ENCODE data around the gene SLX4IP. TPM values are rescaled to one million over a fixed set of nuclear protein-coding genes. Genes with fewer than 3 reads are reported as not detected.

Gene SLX4IP
- total RNA-seq, 1 donor: 4.0 TPM

DNA sequence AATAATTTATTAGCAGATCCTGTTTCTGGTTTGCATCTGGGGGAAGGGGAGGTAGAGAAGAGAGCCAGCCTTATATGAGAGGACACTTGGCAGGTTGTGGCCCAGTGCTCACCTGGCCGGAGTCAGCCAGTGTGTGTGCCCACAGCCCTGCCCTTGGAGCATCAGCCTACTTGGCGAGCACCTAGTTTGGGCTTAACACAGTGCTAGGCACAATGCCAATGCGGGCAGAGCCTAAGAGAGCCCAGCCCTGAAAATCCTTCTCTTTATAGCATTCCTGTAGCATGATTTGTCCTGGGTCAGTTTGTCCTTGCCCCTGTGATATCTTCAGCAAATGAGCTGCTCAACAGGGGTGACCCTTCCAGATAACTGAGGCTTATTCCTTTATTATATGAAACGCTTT, 73.0 kb downstream of the SLX4IP start:
- no peak overlapping the region for H2AFZ ChIP-seq (ENCODE audit: low read length)
- TF ChIP-seq, protein P1, sequence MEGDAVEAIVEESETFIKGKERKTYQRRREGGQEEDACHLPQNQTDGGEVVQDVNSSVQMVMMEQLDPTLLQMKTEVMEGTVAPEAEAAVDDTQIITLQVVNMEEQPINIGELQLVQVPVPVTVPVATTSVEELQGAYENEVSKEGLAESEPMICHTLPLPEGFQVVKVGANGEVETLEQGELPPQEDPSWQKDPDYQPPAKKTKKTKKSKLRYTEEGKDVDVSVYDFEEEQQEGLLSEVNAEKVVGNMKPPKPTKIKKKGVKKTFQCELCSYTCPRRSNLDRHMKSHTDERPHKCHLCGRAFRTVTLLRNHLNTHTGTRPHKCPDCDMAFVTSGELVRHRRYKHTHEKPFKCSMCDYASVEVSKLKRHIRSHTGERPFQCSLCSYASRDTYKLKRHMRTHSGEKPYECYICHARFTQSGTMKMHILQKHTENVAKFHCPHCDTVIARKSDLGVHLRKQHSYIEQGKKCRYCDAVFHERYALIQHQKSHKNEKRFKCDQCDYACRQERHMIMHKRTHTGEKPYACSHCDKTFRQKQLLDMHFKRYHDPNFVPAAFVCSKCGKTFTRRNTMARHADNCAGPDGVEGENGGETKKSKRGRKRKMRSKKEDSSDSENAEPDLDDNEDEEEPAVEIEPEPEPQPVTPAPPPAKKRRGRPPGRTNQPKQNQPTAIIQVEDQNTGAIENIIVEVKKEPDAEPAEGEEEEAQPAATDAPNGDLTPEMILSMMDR (IDR thresholded peaks at IDR 0.05; ENCODE audit: extremely low read depth, low read depth, low read length): no peak
- H4K20me1 ChIP-seq (ENCODE audit: insufficient read depth, low read length): no peaks in the 10 kb centered on the region
- peak overlapping the region; percentile 4 for H3K4me2 ChIP-seq (ENCODE audit: insufficient read depth, low read length)
- H3K36me3 ChIP-seq (ENCODE audit: insufficient read depth, low read length): no peaks in the 10 kb centered on the region
- H3K27ac ChIP-seq (ENCODE audit: low read depth, low read length): peak overlapping the region; percentile 88
- DNase-seq (ENCODE audit: insufficient read length, low spot score, missing footprints): no peak
- no peaks in the 10 kb centered on the region for H3K9me3 ChIP-seq (ENCODE audit: low read depth, low read length)
- H3K27me3 ChIP-seq (ENCODE audit: insufficient read depth, low read length): no peaks in the 10 kb centered on the region
- H3K79me2 ChIP-seq (ENCODE audit: insufficient read depth, low read length): peaks cover 5% of the 10 kb centered on the region
- peaks cover 36% of the 10 kb centered on the region for H3K4me1 ChIP-seq (ENCODE audit: insufficient read depth, low read length)
- no peak overlapping the region for H3K4me3 ChIP-seq (ENCODE audit: insufficient read depth, low read length)

DNA sequence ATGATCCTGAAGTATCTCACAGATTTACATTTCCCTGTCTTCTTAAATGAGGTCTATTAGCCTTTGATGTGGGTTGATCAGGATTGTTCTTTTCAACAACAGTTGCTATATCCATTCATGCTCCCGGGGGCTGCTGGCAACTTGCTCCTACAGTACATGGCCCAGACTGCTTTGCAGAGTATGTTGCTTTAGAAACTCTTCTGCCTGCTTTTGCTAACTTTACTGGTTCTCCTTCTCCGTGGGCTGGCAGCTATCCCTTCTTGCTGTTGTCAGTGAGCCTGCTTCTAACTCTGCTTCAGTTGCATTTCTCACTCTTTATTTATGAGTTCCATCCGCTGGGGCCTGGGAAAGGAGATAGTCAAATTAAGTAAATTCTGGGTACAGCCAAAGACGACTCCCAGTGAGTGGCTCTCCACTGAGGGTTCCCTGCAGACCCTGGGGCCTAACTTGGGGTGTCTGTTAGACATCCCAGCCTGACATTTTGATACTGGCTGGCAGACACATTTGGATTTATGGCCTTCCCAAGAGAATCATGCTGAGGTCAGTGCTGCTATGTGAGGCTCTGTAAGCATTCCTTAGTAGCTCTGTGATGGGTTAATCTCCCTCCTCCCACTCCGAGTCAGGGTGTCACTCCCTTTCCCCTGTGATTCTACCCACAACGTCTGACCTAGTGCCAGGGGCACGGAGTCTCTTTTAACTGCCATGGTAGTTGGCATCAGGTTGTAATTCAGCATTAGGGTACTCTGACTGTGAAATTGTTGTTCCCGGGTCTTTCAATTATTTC, 73.6 kb downstream of the SLX4IP start:
- H3K27me3 ChIP-seq (ENCODE audit: insufficient read depth, low read length): no peaks in the 10 kb centered on the region
- TF ChIP-seq, protein P1 (IDR thresholded peaks at IDR 0.05; ENCODE audit: extremely low read depth, low read depth, low read length): no peak
- DNase-seq (ENCODE audit: insufficient read length, low spot score, missing footprints): peak; percentile 66
- peak overlapping the region; percentile 59 for H2AFZ ChIP-seq (ENCODE audit: low read length)
- H3K4me2 ChIP-seq (ENCODE audit: insufficient read depth, low read length): peak overlapping the region; percentile 50
- no peaks in the 10 kb centered on the region for H4K20me1 ChIP-seq (ENCODE audit: insufficient read depth, low read length)
- H3K9me3 ChIP-seq (ENCODE audit: low read depth, low read length): no peaks in the 10 kb centered on the region
- peak overlapping the region; percentile 20 for H3K4me3 ChIP-seq (ENCODE audit: insufficient read depth, low read length)
- peaks cover 4% of the 10 kb centered on the region for H3K79me2 ChIP-seq (ENCODE audit: insufficient read depth, low read length)
- H3K36me3 ChIP-seq (ENCODE audit: insufficient read depth, low read length): no peaks in the 10 kb centered on the region
- H3K27ac ChIP-seq (ENCODE audit: low read depth, low read length): peak overlapping the region; percentile 88
- peaks cover 36% of the 10 kb centered on the region for H3K4me1 ChIP-seq (ENCODE audit: insufficient read depth, low read length)

DNA sequence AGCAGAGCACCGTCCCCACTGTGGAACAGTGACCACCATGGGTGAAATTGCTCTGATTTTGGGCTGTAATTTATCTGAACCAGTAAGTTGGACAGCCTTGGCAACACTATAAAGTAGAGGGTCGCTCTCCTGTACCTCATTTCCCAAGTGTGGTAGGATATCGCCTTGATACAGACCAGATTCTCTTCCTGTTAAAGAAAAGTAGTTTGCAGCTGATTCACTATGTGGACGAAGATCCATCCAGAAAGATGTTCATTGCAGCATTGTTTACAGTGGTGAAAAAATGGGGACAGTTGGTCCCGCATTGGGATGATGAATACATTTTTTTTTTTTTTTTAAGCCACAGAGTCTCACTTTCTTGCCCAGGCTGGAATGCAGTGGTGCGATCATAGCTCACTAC, 74.3 kb downstream of the SLX4IP start:
- no peak for DNase-seq (ENCODE audit: insufficient read length, low spot score, missing footprints)
- Histone ChIP-seq H3K4me1 (ENCODE audit: insufficient read depth, low read length) (peaks cover 40% of the 10 kb centered on the region), H3K27me3 (ENCODE audit: insufficient read depth, low read length) (no peaks in the 10 kb centered on the region), H3K9me3 (ENCODE audit: low read depth, low read length) (no peaks in the 10 kb centered on the region), H3K4me2 (ENCODE audit: insufficient read depth, low read length) (peak overlapping the region; percentile 50), H3K27ac (ENCODE audit: low read depth, low read length) (peak overlapping the region; percentile 88), H4K20me1 (ENCODE audit: insufficient read depth, low read length) (no peaks in the 10 kb centered on the region), H3K36me3 (ENCODE audit: insufficient read depth, low read length) (no peaks in the 10 kb centered on the region), H2AFZ (ENCODE audit: low read length) (no peak overlapping the region), H3K4me3 (ENCODE audit: insufficient read depth, low read length) (no peak overlapping the region), H3K79me2 (ENCODE audit: insufficient read depth, low read length) (peaks cover 4% of the 10 kb centered on the region)
- TF ChIP-seq, protein P1 (IDR thresholded peaks at IDR 0.05; ENCODE audit: extremely low read depth, low read depth, low read length): no peak

DNA sequence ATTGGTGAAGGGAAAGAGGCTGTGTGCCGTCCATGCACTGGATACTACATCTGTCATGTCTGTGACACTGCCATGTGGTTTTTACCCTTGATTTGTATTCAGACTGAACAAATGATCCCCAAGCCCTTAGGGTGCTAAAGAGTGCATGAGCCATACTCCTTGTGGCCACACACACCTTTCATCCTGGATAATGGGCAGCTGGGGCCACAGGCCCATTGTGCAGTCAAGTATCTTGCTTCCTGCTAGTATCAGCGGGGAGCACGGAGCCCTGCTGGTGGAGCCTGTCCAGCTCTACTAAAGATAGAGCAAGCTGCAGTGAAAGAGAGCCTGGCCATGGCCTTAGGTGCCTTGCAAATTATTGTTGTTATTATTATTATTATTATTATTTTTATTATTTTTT, 75.1 kb downstream of the SLX4IP start:
- peaks cover 4% of the 10 kb centered on the region for H3K79me2 ChIP-seq (ENCODE audit: insufficient read depth, low read length)
- H3K36me3 ChIP-seq (ENCODE audit: insufficient read depth, low read length): no peaks in the 10 kb centered on the region
- no peak overlapping the region for H3K27ac ChIP-seq (ENCODE audit: low read depth, low read length)
- H3K4me1 ChIP-seq (ENCODE audit: insufficient read depth, low read length): peaks cover 43% of the 10 kb centered on the region
- no peaks in the 10 kb centered on the region for H3K27me3 ChIP-seq (ENCODE audit: insufficient read depth, low read length)
- no peak for DNase-seq (ENCODE audit: insufficient read length, low spot score, missing footprints)
- H3K4me3 ChIP-seq (ENCODE audit: insufficient read depth, low read length): no peak overlapping the region
- no peak overlapping the region for H3K4me2 ChIP-seq (ENCODE audit: insufficient read depth, low read length)
- no peak overlapping the region for H2AFZ ChIP-seq (ENCODE audit: low read length)
- no peaks in the 10 kb centered on the region for H4K20me1 ChIP-seq (ENCODE audit: insufficient read depth, low read length)
- TF ChIP-seq, protein P1 (IDR thresholded peaks at IDR 0.05; ENCODE audit: extremely low read depth, low read depth, low read length): no peak
- H3K9me3 ChIP-seq (ENCODE audit: low read depth, low read length): no peaks in the 10 kb centered on the region
